Breast epithelium (tissue), 3 donors: ENCODE data around the gene EFNB3.

Source experiments
- CTCF ChIP-seq, 3 donors: fragments of 450-650 bp; IDR thresholded peaks; one replicate each; pipeline ENCODE4 v1.5.1; 2016 to 2017; ENCODE audit warnings: antibody characterized with exemption in 3 of 3, mild to moderate bottlenecking in 3 of 3, moderate library complexity in 3 of 3
- POLR2A ChIP-seq: fragments of 450-650 bp; IDR thresholded peaks from one replicate; pipeline ENCODE4 v1.6.1; 2016; ENCODE audit warnings: antibody characterized with exemption, mild to moderate bottlenecking, moderate library complexity
- POLR2AphosphoS5 ChIP-seq, 3 donors: sonication (generic); formaldehyde crosslinking; IDR thresholded peaks; one replicate each; pipeline ENCODE4 v1.6.1; 2017; ENCODE audit warnings: antibody characterized with exemption in 3 of 3

GRCh38 chr17:7750321-7750821 is 45.4 kb downstream of the EFNB3 start:
- TF ChIP-seq CTCF (IDR thresholded peaks at IDR 0.05) (no peak), POLR2AphosphoS5 (IDR thresholded peaks at IDR 0.05) (no peak), POLR2A (no peak)
